Nephron progenitor cell (in vitro differentiated cells): ENCODE measurements around the gene AP3B2.

Experiments used
- DNase-seq: peaks from one replicate; pipeline ENCODE4 v3.0.0; 2021
- H3K27ac Mint-ChIP-seq: 2 replicates; pipeline ENCODE4 v1.8.0; 2021; ENCODE audit warnings: mild to moderate bottlenecking, moderate library complexity, mixed read lengths
- H3K27me3 Mint-ChIP-seq: 2 replicates; pipeline ENCODE4 v1.8.0; 2021; ENCODE audit warnings: mild to moderate bottlenecking, low read depth, mixed read lengths; ENCODE audit not compliant: poor library complexity
- H3K36me3 Mint-ChIP-seq: 2 replicates; pipeline ENCODE4 v1.8.0; 2021; ENCODE audit warnings: low read depth, mixed read lengths
- H3K4me1 Mint-ChIP-seq: 2 replicates; pipeline ENCODE4 v1.8.0; 2021; ENCODE audit warnings: mixed read lengths
- H3K4me3 Mint-ChIP-seq: 2 replicates; pipeline ENCODE4 v1.8.0; 2021; ENCODE audit warnings: mild to moderate bottlenecking, moderate library complexity, mixed read lengths
- H3K9me3 Mint-ChIP-seq: 2 replicates; pipeline ENCODE4 v1.8.0; 2021; ENCODE audit warnings: mild to moderate bottlenecking, moderate library complexity, mixed read lengths
- CTCF ChIP-seq: fragments of 200-600 bp; sonication (generic); IDR thresholded peaks from 2 replicates; pipeline ENCODE4 v1.5.0; 2021; ENCODE audit warnings: antibody characterized with exemption

AP3B2 gene

GRCh38 chr15:82635798-82636197 lies 73.9 kb downstream of the AP3B2 start:
- no peak for TF ChIP-seq CTCF
- Mint-ChIP-seq H3K27ac (no peak overlapping the region), H3K4me3 (no peak overlapping the region), H3K4me1 (no peaks in the 10 kb centered on the region), H3K9me3 (no peaks in the 10 kb centered on the region), H3K27me3 (peaks cover 69% of the 10 kb centered on the region), H3K36me3 (no peaks in the 10 kb centered on the region)
- DNase-seq = no peak

- peaks cover 17% of the 10 kb centered on the region for H3K27me3 Mint-ChIP-seq
- no peak overlapping the region for H3K4me3 Mint-ChIP-seq
- H3K27ac Mint-ChIP-seq = no peak overlapping the region
- H3K9me3 Mint-ChIP-seq = no peaks in the 10 kb centered on the region
- no peaks in the 10 kb centered on the region for H3K4me1 Mint-ChIP-seq
- DNase-seq = no peak
- TF ChIP-seq CTCF = no peak
- no peaks in the 10 kb centered on the region for H3K36me3 Mint-ChIP-seq
Measured at GRCh38 chr15:82630033-82630432, 79.6 kb downstream of the AP3B2 start.

GRCh38 chr15:82625136-82625535 lies 84.5 kb downstream of the AP3B2 start:
- no peak overlapping the region for H3K4me3 Mint-ChIP-seq
- H3K36me3 Mint-ChIP-seq = no peaks in the 10 kb centered on the region
- peaks cover 13% of the 10 kb centered on the region for H3K27me3 Mint-ChIP-seq
- DNase-seq = no peak
- no peaks in the 10 kb centered on the region for H3K9me3 Mint-ChIP-seq
- no peak for TF ChIP-seq CTCF
- H3K27ac Mint-ChIP-seq = no peak overlapping the region
- no peaks in the 10 kb centered on the region for H3K4me1 Mint-ChIP-seq

GRCh38 chr15:82624438-82624837 lies 85.2 kb downstream of the AP3B2 start:
- Mint-ChIP-seq H3K4me1 (no peaks in the 10 kb centered on the region), H3K4me3 (no peak overlapping the region), H3K36me3 (no peaks in the 10 kb centered on the region), H3K9me3 (no peaks in the 10 kb centered on the region), H3K27me3 (peaks cover 19% of the 10 kb centered on the region), H3K27ac (no peak overlapping the region)
- DNase-seq = no peak
- no peak for TF ChIP-seq CTCF

GRCh38 chr15:82624008-82624407 lies 85.7 kb downstream of the AP3B2 start:
- Mint-ChIP-seq H3K27ac (no peak overlapping the region), H3K9me3 (no peaks in the 10 kb centered on the region), H3K27me3 (peaks cover 19% of the 10 kb centered on the region), H3K4me1 (no peaks in the 10 kb centered on the region), H3K4me3 (no peak overlapping the region), H3K36me3 (no peaks in the 10 kb centered on the region)
- TF ChIP-seq CTCF = no peak
- DNase-seq = no peak

GRCh38 chr15:82621970-82622369 lies 87.7 kb downstream of the AP3B2 start:
- no peak for TF ChIP-seq CTCF
- no peak overlapping the region for H3K27ac Mint-ChIP-seq
- no peaks in the 10 kb centered on the region for H3K9me3 Mint-ChIP-seq
- peaks cover 25% of the 10 kb centered on the region for H3K27me3 Mint-ChIP-seq
- no peaks in the 10 kb centered on the region for H3K36me3 Mint-ChIP-seq
- no peak for DNase-seq
- H3K4me1 Mint-ChIP-seq = no peaks in the 10 kb centered on the region
- no peak overlapping the region for H3K4me3 Mint-ChIP-seq
